Astrocyte (in vitro differentiated cells and primary cell): ENCODE measurements around the gene FAM184B.

Experiments
- CTCF ChIP-seq: IDR thresholded peaks from 2 replicates; pipeline ENCODE4 v1.5.1; 2011; ENCODE audit warnings: low read depth, mild to moderate bottlenecking, inconsistent platforms, low read length, moderate library complexity; ENCODE audit not compliant: insufficient read depth
- EZH2 ChIP-seq: IDR thresholded peaks from 2 replicates; pipeline ENCODE4 v1.6.1; 2012; ENCODE audit warnings: mild to moderate bottlenecking, low read length, inconsistent platforms; ENCODE audit not compliant: insufficient read depth

GRCh38 chr4:17809667-17810066, 28.2 kb upstream of the FAM184B start:
- TF ChIP-seq EZH2 (no peak), CTCF (no peak)
